Mucosa of descending colon (tissue), 3 donors: ENCODE results near the gene CNTNAP2. TPM values are rescaled to one million over a fixed set of nuclear protein-coding genes. Genes with fewer than 3 reads are reported as not detected.
"Not testable (repeated sequence)": the region's sequence is repeated elsewhere in the genome, so short reads cannot be mapped to it uniquely, and the experiment has no call there.

ENCODE experiments used
- ATAC-seq: fragments of 200-7000 bp; cut with Tn5 transposase; one replicate; pipeline ENCODE4 v1.9.1; 2020; ENCODE audit warnings: mild to moderate bottlenecking, moderate library complexity
- DNase-seq, 3 donors: peaks; one replicate each; pipeline ENCODE4 v3.0.0-alpha.2; 2020
- H3K36me3 ChIP-seq: fragments of 200-600 bp; one replicate; pipeline ENCODE4 v1.8.0; 2021; ENCODE audit warnings: low read depth, mild to moderate bottlenecking
- H3K4me1 ChIP-seq: fragments of 200-600 bp; one replicate; pipeline ENCODE4 v1.8.0; 2021; ENCODE audit warnings: low read depth, mild to moderate bottlenecking
- H3K4me3 ChIP-seq: fragments of 200-600 bp; one replicate; pipeline ENCODE4 v1.8.0; 2021; ENCODE audit warnings: mild to moderate bottlenecking
- H3K9me3 ChIP-seq: fragments of 200-600 bp; one replicate; pipeline ENCODE4 v1.8.0; 2021; ENCODE audit warnings: mild to moderate bottlenecking
- CTCF ChIP-seq: fragments of 200-600 bp; IDR thresholded peaks from one replicate; pipeline ENCODE4 v1.8.0; 2022; ENCODE audit warnings: antibody characterized with exemption, mild to moderate bottlenecking
- intact Hi-C, 2 donors: fragments of 100-400 bp; cut with DNase I in 1 of 2; cut with micrococcal nuclease in 1 of 2; formaldehyde crosslinking; loops; one replicate each; pipeline versions ENCODE4 v1.11.0 to v1.11.1; 2022; cut with DNase I, micrococcal nuclease
- total RNA-seq, 3 donors: library from RNA; stranded (reverse); fragmentation: NEBNext Ultra II Directional in 2 of 3; extraction: Animal tissue kit (Norgen Biotek cat#: 25700) in 2 of 3; gene quantifications; one replicate each; pipeline versions ENCODE4 v1.2.1 to v1.2.4, GENCODE V29; 2021 to 2023
- donor health status: DM: no; HTN: no; CAD: no; lungs with moderate emphysema.
- donor health status: DM: no; HTN: no; CAD: no.
- donor health status: DM: no; HTN: yes; CAD: no.

The CNTNAP2 gene
- total RNA-seq, 3 donors from 2014 or later, result 3.1 to 5.9 (median 4.2) TPM

- ATAC-seq (no peak), DNase-seq (no peak)
- H3K36me3 ChIP-seq, result no peaks in the 10 kb centered on the region
- TF ChIP-seq CTCF, result no peak
- peaks cover 13% of the 10 kb centered on the region for H3K9me3 ChIP-seq
- intact Hi-C loops, result no loop called here
- peaks cover 13% of the 10 kb centered on the region for H3K4me1 ChIP-seq
- H3K4me3 ChIP-seq, result no peak overlapping the region
These were observed 2328.9 kb downstream of the CNTNAP2 start for GRCh38 chr7:148445260-148446044.

GRCh38 chr7:148447221-148447849, 2330.7 kb downstream of the CNTNAP2 start:
- ATAC-seq, result peak; percentile 91
- Histone ChIP-seq H3K9me3 (peaks cover 13% of the 10 kb centered on the region), H3K36me3 (no peaks in the 10 kb centered on the region), H3K4me1 (peaks cover 11% of the 10 kb centered on the region), H3K4me3 (no peak overlapping the region)
- intact Hi-C loops, result no loop called here
- DNase-seq, result no peak
- TF ChIP-seq CTCF, result no peak

GRCh38 chr7:148451526-148451925, 2334.9 kb downstream of the CNTNAP2 start:
- H3K4me3 ChIP-seq, H3K4me1 ChIP-seq, intact Hi-C loops, H3K36me3 ChIP-seq, ATAC-seq, H3K9me3 ChIP-seq, DNase-seq: not testable (repeated sequence)

- TF ChIP-seq CTCF, result no peak
- ATAC-seq, result no peak
- no peak for DNase-seq
- Histone ChIP-seq H3K4me1 (no peaks in the 10 kb centered on the region), H3K4me3 (no peak overlapping the region), H3K36me3 (no peaks in the 10 kb centered on the region), H3K9me3 (no peaks in the 10 kb centered on the region)
- intact Hi-C loops, result no loop called here
These were observed 2339.8 kb downstream of the CNTNAP2 start for GRCh38 chr7:148456351-148456750.

GRCh38 chr7:148457310-148457921, 2340.8 kb downstream of the CNTNAP2 start:
- Histone ChIP-seq H3K4me3 (no peak overlapping the region), H3K36me3 (no peaks in the 10 kb centered on the region), H3K4me1 (no peaks in the 10 kb centered on the region), H3K9me3 (no peaks in the 10 kb centered on the region)
- no peak for TF ChIP-seq CTCF
- intact Hi-C loops, result no loop called here
- no peak for DNase-seq
- ATAC-seq, result no peak

- intact Hi-C loops, result no loop called here
- no peak for ATAC-seq
- H3K4me3 ChIP-seq, result no peak overlapping the region
These were observed 2341.7 kb downstream of the CNTNAP2 start for GRCh38 chr7:148458263-148458662.

More at GRCh38 chr7:148458263-148458662, 2341.7 kb downstream of the CNTNAP2 start:
- TF ChIP-seq CTCF, result no peak
- no peaks in the 10 kb centered on the region for H3K9me3 ChIP-seq
- no peak for DNase-seq
- no peaks in the 10 kb centered on the region for H3K4me1 ChIP-seq
- no peaks in the 10 kb centered on the region for H3K36me3 ChIP-seq
